HS-5 (cell line): Measurements from ENCODE around the gene SNX9.
A peak's percentile ranks its signal among the peaks of the same experiment; 100 is the strongest.

ENCODE experiments used
- DNase-seq: peaks from one replicate; pipeline ENCODE4 v3.0.0-alpha.2; 2012; ENCODE audit warnings: low read depth

Gene SNX9

GRCh38 chr6:157804448-157805327 is 18.4 kb upstream of the SNX9 start:
- no peak for DNase-seq

GRCh38 chr6:157806131-157806855 is 16.8 kb upstream of the SNX9 start:
- DNase-seq: no peak

GRCh38 chr6:157806856-157807215 is 16.2 kb upstream of the SNX9 start:
- DNase-seq: no peak

- DNase-seq: no peak
These were observed 14.6 kb upstream of the SNX9 start for GRCh38 chr6:157808405-157808950.

- DNase-seq: no peak
These were observed 13.4 kb upstream of the SNX9 start for GRCh38 chr6:157809613-157810012.

GRCh38 chr6:157811137-157811475 is 11.9 kb upstream of the SNX9 start:
- no peak for DNase-seq

GRCh38 chr6:157811476-157812173 is 11.4 kb upstream of the SNX9 start:
- no peak for DNase-seq

- no peak for DNase-seq
These were observed 10.4 kb upstream of the SNX9 start for GRCh38 chr6:157812425-157813171.

GRCh38 chr6:157813191-157813590 is 9.9 kb upstream of the SNX9 start:
- no peak for DNase-seq

GRCh38 chr6:157813750-157814455 is 9.1 kb upstream of the SNX9 start:
- peak; percentile 50 for DNase-seq

- no peak for DNase-seq
These were observed 8.2 kb upstream of the SNX9 start for GRCh38 chr6:157814883-157815282.

- DNase-seq: no peak
These were observed 1.6 kb upstream of the SNX9 start for GRCh38 chr6:157821342-157822033.

- no peak for DNase-seq
These were observed 623 bp upstream of the SNX9 start for GRCh38 chr6:157822245-157823000.

- no peak for DNase-seq
These were observed 703 bp downstream of the SNX9 start for GRCh38 chr6:157823528-157824370.

- no peak for DNase-seq
These were observed 2.3 kb downstream of the SNX9 start for GRCh38 chr6:157825243-157825904.

GRCh38 chr6:157830354-157831017 is 7.4 kb downstream of the SNX9 start:
- DNase-seq: no peak

GRCh38 chr6:157831018-157831369 is 7.9 kb downstream of the SNX9 start:
- no peak for DNase-seq
